NCI-H2171 (cell line): Measurements from ENCODE around the gene GPHN.

Experiments
- DNase-seq: peaks from one replicate; lab custom pipeline; 2025; lab: John Stamatoyannopoulos, UW

Gene GPHN

DNA sequence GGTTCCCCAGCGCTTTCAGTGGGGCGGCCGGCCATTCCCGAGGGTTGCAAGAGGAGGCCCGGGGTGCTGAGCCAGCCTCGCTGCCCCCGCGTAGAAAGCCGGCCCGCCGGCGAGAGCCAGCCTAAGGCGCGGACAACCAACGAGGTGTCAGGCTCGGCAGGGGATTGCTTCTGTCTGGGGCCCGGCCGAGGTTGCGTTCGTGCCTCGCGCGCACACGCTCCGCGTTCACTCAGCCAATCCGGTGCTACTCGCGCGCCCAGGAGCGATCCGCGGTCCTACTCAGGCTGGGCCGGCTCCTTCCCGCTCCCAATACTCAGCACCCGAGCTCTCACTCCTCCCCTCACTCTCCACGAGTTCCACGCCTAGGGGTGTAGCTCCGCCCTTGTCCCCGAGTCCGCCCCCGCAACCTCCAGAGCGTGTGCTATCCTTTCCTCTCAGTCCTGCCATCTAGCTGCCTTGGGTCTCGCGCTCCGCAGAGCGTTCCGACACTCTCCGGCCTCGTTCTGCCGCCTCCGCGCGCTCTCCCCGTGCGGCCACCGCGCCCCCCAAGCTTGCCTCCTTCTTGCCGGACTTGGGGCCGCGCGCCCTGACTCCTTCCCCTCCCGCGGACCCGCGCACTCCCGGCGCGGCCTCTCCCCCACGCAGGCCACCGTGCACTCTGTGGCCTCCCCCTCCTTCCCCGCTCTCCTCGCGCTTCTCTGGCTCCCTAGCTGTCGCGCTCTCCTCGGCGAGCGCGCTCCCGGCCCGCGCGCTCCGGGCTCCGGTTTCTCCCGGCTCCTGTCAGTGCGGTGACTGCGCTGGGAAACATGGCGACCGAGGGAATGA is at the start of gene GPHN:
TSS of gene GPHN (plus strand) at position 426 of the 825 bp plus-strand sequence.
- peak; percentile 99 for DNase-seq

DNA sequence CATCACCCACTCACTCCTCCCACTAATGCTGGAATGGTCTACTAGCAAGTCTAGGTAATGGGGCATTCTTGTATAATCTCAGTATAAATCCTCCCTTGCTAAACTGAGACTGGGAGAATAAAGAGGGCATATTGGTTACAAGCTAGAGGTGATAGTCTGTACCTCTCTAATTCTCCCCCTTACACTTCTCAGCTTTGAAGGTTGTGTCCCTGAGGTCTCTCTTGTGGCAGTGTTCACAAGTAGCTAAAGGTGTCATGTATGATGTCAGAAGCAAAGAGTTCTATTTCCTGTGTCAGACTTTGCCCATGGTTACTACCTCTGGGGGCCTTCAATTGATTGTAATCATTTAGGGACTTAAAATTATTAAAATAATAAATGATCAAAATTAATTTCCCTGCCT is 48.3 kb upstream of the GPHN start:
- no peak for DNase-seq

DNA sequence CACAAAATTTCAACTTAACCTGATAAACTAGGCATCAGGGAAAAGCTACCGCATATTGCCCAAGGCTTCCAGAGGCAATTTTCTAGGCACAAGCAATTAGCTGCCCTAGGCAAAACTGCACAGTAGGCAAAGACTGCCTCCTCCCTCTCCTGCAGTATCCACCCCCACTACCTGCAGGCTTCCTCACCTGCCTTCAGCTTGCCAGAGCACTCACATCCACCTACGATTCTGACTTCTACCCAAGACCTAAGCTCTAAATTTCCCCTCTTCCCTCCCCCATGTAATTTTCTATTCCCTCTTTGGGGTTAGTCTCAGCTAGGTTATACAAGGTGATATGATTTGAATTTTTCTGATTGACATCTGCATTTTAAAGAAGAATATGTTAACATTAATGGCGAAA is 43.7 kb upstream of the GPHN start:
- DNase-seq = no peak

DNA sequence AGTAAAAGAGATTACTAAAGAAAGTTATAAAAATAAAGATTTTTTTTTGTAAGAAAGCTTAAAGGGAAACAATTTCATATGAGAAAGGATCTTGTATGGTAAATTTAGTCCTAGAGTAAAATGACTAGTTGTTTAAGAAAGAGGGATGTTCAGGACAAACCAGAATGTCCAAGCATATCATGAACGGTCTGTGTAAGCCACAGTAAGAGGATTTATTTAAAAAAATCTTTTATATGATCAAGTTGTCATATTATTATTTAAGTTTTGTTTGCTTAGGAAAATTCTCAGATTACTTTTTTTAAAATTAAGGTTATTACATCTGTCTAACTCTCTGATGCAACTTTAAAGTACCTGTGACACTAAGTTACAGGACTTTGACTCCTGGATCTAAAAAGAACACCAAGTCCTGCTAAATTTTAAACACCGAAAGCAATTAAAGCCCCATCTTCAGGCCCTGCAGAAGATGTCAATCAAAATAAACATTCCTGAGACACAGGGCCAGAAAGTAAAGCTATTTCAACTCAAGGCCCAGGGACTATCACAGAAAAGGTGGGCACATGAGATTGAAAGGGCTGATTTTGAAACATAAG is 39.1 kb upstream of the GPHN start:
- no peak for DNase-seq

DNA sequence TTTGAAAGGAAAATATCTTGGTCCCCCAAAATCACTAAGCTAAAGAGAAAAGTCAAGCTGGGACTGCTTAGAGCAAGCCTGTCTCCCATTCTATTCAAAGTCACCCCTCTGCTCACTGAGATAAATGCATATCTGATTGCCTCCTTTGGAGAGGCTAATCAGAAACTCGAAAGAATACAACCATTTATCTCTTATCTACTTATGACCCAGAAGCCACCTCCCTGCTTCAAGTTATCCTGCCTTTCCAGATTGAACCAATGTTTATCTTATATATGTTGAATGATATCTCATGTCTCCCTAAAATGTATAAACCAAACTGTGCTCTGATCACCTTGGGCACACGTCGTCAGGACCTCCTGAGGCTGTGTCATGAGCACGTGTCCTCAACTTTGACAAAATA is 36.4 kb upstream of the GPHN start:
- DNase-seq = no peak

DNA sequence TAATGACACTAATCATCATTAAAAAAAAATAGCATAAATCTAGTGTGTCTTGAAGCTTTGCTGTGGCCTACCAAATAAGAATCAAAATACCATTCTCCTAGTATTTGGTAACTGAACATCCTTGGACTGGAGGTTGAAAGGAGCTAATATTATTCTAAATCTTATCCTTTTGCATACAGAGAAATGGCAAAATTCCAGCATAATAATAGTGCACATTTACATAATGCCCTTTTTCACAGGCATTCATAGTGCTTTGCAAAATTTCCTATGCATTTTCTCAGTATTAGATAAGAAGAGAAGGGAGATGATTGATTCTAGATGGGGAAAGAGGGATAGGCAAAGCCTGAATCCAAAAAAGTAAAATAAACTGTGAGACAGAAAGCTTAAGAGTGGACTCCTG is 35.7 kb upstream of the GPHN start:
- no peak for DNase-seq

DNA sequence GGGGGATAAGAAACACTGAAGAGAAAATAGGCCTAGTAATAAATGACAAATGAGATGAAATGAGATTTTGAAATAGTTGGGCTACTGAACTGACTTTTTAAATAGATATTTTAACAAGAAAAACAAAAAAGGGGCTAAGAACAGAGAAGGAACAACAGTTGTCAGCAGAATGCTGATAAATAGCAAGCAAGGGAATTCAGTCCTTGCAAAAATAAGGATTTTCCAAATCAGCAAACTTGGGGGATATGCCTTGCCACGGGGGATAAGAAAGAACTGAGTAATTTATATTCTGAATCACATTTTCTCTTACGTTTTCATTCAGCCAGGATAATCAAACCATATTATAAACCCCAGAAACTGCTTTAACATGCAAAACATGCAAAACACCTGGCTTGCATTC is 34.7 kb upstream of the GPHN start:
- DNase-seq = no peak

DNA sequence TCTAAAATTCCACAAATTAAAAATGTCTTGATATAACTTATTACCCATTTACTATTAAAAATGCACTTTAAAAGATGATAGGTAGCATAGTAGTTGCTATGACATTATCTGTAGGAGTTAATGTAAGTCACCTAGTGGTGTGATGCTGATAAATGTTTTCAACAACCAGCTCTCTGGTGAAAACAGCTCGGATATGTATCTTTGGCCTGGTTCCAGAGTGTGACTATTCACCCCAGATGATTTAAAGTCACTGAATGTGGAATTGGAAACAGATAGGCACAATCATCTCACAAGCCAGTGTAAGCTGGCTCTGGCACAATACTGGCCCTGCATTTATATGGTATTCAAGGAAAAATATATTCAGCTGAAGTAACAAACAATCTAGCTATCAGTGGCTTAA is 31.0 kb upstream of the GPHN start:
- peak; percentile 5 for DNase-seq

DNA sequence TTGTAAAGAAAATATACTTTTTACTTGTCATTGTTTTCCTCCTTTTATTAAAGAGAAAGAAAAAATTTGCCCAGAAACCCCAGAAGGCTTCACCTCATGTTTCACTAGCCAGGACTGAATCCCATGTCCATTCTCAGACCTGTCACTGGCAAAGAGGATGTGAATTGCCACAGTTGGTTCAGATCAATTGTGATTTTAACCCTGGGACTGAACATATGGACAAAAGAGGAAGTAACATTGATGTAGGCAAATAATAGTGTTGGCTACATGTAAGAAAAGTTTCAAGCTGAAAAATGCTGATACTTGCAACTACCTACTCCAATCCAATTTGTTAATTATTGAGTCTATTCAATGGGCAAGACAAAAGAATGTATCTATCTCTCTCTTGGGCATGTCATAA is 30.4 kb upstream of the GPHN start:
- no peak for DNase-seq

DNA sequence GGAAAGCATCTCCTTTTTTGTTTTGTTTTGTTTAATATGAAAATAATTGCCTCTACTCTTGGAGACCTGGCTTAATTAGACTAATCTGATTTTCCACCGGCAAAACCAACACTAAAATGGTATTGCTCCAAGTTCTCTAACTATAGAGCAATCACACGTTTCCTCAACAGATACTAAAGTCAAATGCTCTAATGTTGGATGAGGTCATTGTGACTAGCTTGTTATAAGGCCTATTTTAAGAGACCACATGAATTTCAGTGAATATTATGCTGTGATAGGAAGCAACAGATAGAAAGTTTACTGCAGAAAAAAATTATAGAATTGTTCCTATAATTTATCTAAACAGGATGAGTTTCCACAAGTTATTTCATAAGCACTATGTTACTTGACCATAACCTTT is 25.1 kb upstream of the GPHN start:
- DNase-seq = no peak

DNA sequence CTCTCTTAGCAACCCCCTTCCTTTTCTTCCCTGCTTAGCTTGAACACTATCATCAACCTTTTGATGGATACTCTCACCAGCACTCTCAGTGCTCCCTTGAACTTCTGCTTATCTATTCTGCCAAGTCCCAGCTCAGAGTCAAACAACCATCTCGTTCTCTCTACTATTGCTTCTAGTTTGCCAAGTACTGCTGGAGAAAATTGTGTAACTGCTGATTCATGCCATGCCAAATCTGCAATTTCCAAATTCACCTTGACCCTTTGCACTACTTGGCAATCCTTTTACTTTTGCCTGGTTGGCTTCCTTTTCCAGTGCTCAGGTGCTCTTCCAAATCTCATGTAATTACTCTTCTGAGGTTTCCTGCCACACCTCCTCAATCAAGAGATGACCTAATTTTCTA is 24.6 kb upstream of the GPHN start:
- DNase-seq = no peak

DNA sequence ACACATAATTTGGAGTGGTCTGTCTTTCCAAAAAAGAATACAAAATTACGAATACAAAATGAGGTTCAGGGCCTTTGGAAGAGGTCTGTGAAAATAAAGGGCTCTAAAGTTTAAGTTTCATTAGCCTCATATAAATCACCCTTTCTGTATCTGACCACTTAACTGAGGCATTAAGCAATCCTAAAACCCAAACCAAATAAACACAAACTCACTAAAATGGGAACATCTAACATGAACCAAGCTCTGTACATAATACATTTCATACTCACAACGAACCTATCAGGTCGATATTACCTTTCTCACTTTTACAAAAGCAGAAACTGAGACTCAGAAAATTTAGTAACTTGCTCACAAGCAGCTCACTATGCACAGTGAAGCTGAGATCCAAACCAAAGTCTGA is 22.9 kb upstream of the GPHN start:
- DNase-seq = no peak

DNA sequence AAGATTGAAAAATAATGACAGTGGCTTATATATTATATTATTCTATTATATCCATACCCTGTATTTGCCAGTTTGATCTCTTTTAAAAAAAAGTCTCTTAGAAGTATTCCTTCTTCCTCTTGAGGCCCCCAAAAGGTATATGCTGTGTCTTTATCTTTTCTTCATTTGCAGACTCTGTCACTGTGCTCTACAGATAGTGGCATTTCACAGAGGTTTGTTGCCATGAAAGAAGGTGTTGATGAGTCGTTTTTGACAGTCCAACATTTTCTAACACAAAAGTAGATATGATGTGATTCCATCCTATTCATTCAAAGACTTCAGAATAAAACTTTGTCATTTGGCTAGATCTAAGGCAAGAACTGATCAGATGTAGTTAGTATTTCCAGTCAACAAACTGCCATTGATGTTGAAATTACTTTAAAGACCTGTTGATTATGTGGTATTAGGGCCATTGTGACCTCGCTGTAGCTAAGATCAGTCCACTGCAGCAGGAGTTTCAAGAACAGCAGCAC is 22.0 kb upstream of the GPHN start, which contains the start of gene CCDC196:
TSS of gene CCDC196 (plus strand) at position 462 of the 512 bp plus-strand sequence. CDS start 132 bp downstream, outside the sequence.
- DNase-seq = no peak

DNA sequence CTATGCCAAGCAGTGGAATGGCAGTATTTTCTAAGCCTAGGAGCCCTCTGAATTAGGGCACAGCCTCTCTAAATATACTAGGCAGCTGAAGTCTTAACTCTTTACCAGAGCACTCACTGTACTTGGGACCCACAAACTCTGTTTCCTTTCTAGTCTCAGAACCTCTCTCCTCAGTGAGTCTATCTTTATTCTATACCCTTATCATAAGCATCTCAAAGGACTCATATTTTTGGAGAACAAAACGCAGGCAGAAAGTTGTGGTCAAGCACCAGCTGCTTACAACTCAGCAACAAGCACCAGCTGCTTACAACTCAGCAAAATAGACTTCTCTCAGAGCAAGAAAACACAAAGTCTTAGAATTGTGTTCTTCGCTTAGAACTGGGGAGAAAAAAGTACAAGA is 20.8 kb upstream of the GPHN start:
- DNase-seq = no peak

DNA sequence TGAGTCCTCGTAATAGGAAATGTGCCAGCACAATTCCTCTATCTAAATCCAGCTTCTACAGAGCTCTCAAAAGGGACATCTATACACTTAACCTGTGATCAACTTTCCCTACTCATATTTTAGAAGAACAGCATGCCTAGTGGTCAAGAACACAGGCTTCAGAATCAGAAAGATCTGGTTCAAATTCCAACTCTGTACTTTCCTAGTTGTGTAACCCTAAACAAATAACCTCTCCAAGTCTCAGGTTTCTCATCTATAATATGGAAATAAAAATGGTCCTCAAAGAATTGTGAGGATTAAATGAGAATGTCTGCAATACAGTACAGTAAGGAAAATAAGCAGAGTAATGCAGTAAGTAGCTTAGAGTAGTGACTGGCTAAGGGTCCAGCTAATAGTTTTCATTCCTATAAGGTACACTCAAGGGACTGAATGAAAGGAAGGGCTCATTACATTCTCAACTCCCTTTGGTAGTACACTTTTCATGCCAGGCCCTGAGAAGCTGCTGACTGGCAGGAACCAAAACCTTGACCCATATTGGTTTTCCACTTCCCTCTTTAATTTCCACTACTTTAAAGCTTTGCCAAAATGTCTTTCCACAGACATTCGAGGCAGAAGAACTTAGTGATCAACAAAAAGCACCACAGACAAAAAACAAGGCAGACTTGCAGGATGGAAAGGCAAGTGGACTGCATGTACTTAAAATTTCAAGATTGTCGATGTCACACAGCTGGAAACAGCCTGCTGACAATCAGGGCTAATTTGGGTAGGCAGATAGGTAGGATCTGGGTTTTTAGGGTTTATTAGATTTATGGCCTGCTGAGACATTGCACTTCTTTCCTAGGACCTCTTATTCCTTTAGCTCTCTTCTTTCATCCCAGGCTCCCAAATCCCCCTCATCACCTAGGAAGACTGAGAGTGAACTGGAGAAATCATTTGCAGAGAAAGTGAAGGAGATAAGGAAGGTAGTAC is 17.5 kb upstream of the GPHN start:
- DNase-seq = no peak

DNA sequence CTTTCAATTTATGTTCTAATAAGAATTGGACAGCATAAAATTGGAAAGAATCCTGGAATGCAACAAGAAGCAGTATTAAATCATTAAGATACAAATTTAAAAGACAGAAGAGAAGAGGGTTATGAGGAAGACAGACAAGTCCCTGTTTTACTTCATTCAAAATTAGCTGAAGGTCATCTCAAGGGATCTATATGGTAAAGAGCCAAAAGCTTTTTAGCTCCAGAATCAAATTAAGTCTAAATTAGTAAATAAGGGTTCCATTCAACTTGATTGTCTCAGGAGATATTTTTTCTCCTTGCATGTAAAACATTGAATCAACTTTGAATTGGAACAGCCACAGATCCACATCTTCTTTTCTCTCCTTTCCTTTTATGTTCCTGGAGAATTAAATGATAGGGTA is 14.2 kb upstream of the GPHN start:
- DNase-seq = no peak

DNA sequence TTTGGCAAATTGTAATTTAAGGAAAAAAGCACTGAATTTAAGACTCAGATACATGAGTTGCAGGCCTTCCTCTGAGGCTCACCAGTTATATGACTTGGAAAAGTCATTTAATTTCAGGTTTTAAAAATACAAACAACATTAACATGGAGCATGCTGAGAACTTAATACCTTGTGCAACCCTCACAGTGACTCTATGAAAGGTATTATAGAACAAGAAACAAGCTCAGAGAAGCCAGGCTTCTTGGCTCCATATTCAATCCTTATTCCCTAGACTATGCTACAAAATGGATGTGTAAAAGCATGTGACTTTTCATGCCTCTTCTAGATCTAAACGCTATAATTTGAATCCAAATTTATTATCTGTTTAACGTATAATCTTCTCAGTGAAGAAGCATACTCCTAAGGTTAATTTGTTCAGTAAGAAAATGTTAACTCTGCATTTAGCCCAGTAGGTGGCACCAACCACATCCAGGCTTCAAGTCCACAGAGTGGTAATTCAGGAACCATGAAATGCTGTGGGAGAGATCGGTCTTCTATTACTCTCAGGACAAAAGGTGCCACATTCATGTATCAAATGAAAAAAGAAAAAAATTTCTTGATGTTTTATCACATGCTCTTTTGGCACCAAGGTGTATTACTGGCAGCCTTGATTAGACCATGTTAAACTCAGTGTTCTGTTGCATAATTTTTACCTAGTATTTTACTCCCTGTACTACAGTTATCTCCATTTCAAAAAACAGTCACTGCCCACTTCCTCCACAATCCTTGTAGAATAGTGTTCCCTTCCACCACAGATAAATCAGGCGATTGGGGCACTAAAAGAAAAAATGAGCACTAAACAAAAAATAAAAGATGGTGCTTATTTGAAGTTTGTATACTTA is 12.5 kb upstream of the GPHN start:
- peak; percentile 22 for DNase-seq

DNA sequence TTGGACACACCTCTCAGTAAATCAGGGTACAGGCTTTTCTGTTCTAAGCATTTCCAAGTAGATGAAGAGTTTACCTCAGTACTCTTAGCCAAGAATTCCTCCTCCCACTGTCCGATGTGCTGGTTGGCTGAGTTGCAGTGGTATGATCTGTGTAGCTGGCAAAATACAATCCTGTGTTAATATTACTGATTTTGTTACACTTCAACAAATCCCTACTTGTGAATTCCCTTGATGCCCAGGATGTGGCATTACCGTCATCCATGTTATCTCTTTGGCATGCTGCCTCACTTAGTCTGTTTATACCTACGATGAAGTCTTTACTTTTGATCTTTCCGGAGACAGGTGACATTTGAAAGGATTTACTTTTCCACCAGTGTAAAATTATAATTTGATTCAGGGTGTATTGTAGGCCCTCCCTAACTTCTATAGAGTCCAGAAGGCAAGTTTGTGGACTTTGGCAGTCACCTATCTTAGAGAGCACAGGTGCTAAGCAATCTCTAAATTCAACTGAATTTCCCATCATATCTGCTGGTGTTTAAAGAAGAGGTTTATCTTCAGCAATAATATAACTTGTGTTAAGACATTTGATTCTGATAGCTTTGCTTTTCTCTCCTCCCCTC is 11.6 kb upstream of the GPHN start:
- DNase-seq = no peak

DNA sequence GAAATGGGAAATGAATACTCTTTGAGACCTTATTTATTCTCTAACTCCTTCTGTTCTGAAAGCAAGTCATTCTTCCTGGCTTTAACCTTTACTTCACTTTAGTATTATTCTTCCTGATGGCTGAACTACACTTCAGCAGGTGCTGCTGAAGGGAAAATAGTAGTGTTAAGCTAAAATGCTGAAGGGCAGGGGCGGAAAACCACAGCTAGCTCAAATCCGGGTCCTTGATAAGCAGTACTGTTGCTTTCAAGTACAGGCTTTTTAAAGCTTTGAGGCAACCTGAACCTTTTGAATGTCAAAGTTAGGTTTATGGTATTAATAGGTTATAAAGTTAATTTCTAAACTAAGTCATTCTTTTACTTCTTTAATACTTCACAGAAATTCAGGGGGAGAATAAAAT is 11.0 kb upstream of the GPHN start:
- no peak for DNase-seq

DNA sequence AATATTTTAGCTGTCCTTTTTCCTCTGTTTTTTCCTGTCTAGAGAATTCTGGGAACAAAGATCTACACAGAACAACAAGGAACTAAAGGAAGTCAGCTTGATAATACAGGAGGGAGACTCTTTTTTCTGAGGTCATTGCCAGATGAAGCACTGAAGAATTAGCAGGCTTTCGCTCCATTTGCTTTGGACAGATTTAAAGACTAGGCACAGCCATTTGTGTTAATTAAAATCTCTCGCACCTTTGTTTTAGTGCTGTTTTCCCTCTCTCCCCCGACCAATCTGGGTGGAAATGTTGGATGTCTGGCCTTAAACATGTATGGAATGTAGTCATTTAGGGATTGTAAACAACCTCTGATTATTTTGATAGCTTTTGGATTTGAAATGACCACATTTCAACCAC is 9.6 kb upstream of the GPHN start:
- DNase-seq = no peak

DNA sequence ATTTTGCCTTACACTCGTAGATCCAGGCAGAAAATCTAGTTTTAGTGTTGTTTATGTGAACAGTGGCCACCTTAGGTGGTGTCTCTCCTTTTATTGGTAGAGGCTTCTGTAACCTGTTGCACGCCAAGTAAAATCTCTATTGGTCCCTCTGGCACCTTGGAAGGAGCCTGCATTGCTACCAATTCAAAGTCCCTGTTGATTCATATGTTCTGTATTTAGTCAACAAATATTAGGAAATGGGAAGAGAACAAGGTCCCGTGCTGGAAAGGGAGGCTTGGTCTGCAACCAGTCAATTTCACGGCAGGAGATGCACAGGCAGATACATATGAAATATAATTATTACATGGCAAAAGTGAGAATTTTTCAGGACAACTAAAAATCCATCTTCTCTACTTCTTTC is 6.4 kb upstream of the GPHN start:
- no peak for DNase-seq
